OCI-LY7 (cell line): ENCODE measurements around the gene CNKSR3. TPM values are rescaled to one million over a fixed set of nuclear protein-coding genes. Genes with fewer than 3 reads are reported as not detected.

Source experiments
- BruUV-seq: library from RNA; stranded (reverse); fragments of 400-500 nt; replicated peaks from 2 replicates; lab custom pipeline; 2021; lab: Mats Ljungman, UMichigan
- CTCF ChIA-PET: fragments of 300-600 bp; sonication (Branson Sonifier 250); formaldehyde crosslinking; loops from one replicate; lab custom pipeline; 2022; ENCODE audit warnings: antibody characterized with exemption; ENCODE audit not compliant: unreplicated experiment; lab: Charles Lee
- POLR2A ChIA-PET: fragments of 300-600 bp; sonication (Branson Sonifier 250); formaldehyde crosslinking; loops from one replicate; lab custom pipeline; 2022; ENCODE audit warnings: antibody characterized with exemption; lab: Charles Lee
- DNase-seq: peaks from one replicate; pipeline ENCODE4 v3.0.0-alpha.2; 2015; ENCODE audit warnings: low spot score
- H2AFZ ChIP-seq: fragments of 200-600 bp; sonication (generic), shearing (Covaris generic); 2 replicates; pipeline ENCODE4 v1.6.1; 2014; ENCODE audit warnings: mild to moderate bottlenecking, antibody characterized with exemption, low read length, moderate library complexity
- H3K27ac ChIP-seq: fragments of 200-600 bp; sonication (generic); 2 replicates; pipeline ENCODE4 v1.5.1; 2014; ENCODE audit warnings: mixed run types, low read depth, mild to moderate bottlenecking, moderate library complexity, low read length, inconsistent platforms; ENCODE audit not compliant: poor library complexity, severe bottlenecking
- H3K36me3 ChIP-seq: fragments of 200-600 bp; sonication (generic); 2 replicates; pipeline ENCODE4 v1.6.1; 2014; ENCODE audit warnings: mild to moderate bottlenecking, antibody characterized with exemption, low read length, moderate library complexity, mixed read lengths; ENCODE audit not compliant: insufficient read depth
- H3K4me1 ChIP-seq: fragments of 200-600 bp; sonication (generic); 2 replicates; pipeline ENCODE4 v1.5.1; 2014; ENCODE audit warnings: mild to moderate bottlenecking, low read length; ENCODE audit not compliant: insufficient read depth, poor library complexity, severe bottlenecking
- H3K4me2 ChIP-seq: fragments of 200-600 bp; sonication (generic); 2 replicates; pipeline ENCODE4 v1.6.1; 2014; ENCODE audit warnings: mild to moderate bottlenecking, low read length
- H3K4me3 ChIP-seq: fragments of 200-600 bp; sonication (generic); 2 replicates; pipeline ENCODE4 v1.5.1; 2014; ENCODE audit warnings: mild to moderate bottlenecking, low read depth, low read length; ENCODE audit not compliant: poor library complexity, severe bottlenecking
- H3K79me2 ChIP-seq: fragments of 200-600 bp; sonication (generic); 2 replicates; pipeline ENCODE4 v1.6.1; 2016; ENCODE audit warnings: low read depth, mild to moderate bottlenecking, low read length, moderate library complexity, mixed read lengths; ENCODE audit not compliant: insufficient read depth
- H3K9me2 ChIP-seq: fragments of 200-600 bp; sonication (generic); 2 replicates; pipeline ENCODE4 v1.6.1; 2016; ENCODE audit warnings: mild to moderate bottlenecking, low read length, mixed read lengths; ENCODE audit not compliant: insufficient read depth
- H3K9me3 ChIP-seq: fragments of 200-600 bp; sonication (generic); 2 replicates; pipeline ENCODE4 v1.6.1; 2014; ENCODE audit warnings: mild to moderate bottlenecking, mixed run types, low read length, mixed read lengths
- H4K20me1 ChIP-seq: fragments of 200-600 bp; sonication (generic); 2 replicates; pipeline ENCODE4 v1.6.1; 2014; ENCODE audit warnings: mild to moderate bottlenecking, antibody characterized with exemption, low read length, moderate library complexity, mixed read lengths; ENCODE audit not compliant: insufficient read depth
- EZH2phosphoT487 ChIP-seq: fragments of 200-600 bp; sonication (generic); IDR thresholded peaks from 2 replicates; pipeline ENCODE4 v1.6.1; 2018; ENCODE audit warnings: low read depth, borderline replicate concordance, mild to moderate bottlenecking, mixed run types, antibody characterized with exemption, low read length, moderate library complexity, mixed read lengths
- intact Hi-C: fragments of 100-400 bp; cut with micrococcal nuclease; formaldehyde crosslinking; loops from one replicate; pipeline ENCODE4 v1.10.0; 2022; ENCODE audit not compliant: unreplicated experiment
- total RNA-seq, 2 experiments: library from RNA; depleted of rRNA in 1 of 2; stranded (reverse); fragments of >200 nt in 1 of 2; shearing (Covaris generic) in 1 of 2; gene quantifications; 2 replicates each; pipeline ENCODE4 v1.2.3, GENCODE V29; 2014 to 2022
- TF ChIP-seq, protein P1 (sequence below): fragments of 200-600 bp; sonication (generic); conservative IDR thresholded peaks from 2 replicates; pipeline ENCODE4 v1.5.1; 2014; ENCODE audit warnings: mild to moderate bottlenecking, antibody characterized with exemption, low read length, moderate library complexity, mixed read lengths

The CNKSR3 gene
- total RNA-seq, 2 experiments from 2014 or later, result not detected

- no peak overlapping the region for H3K27ac ChIP-seq
- no peak for TF ChIP-seq EZH2phosphoT487
- TF ChIP-seq, protein P1, sequence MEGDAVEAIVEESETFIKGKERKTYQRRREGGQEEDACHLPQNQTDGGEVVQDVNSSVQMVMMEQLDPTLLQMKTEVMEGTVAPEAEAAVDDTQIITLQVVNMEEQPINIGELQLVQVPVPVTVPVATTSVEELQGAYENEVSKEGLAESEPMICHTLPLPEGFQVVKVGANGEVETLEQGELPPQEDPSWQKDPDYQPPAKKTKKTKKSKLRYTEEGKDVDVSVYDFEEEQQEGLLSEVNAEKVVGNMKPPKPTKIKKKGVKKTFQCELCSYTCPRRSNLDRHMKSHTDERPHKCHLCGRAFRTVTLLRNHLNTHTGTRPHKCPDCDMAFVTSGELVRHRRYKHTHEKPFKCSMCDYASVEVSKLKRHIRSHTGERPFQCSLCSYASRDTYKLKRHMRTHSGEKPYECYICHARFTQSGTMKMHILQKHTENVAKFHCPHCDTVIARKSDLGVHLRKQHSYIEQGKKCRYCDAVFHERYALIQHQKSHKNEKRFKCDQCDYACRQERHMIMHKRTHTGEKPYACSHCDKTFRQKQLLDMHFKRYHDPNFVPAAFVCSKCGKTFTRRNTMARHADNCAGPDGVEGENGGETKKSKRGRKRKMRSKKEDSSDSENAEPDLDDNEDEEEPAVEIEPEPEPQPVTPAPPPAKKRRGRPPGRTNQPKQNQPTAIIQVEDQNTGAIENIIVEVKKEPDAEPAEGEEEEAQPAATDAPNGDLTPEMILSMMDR, result no peak
- H3K4me2 ChIP-seq, result no peak overlapping the region
- no peaks in the 10 kb centered on the region for H3K79me2 ChIP-seq
- no peaks in the 10 kb centered on the region for H3K9me3 ChIP-seq
- ChIA-PET CTCF (no interaction called here), POLR2A (no interaction called here)
- intact Hi-C loops, result no loop called here
- DNase-seq, result no peak
- no TSS peak for BruUV-seq
- H3K4me3 ChIP-seq, result no peak overlapping the region
- H3K36me3 ChIP-seq, result no peaks in the 10 kb centered on the region
- H3K9me2 ChIP-seq, result no peaks in the 10 kb centered on the region
- no peak overlapping the region for H2AFZ ChIP-seq
- no peaks in the 10 kb centered on the region for H3K4me1 ChIP-seq
- no peaks in the 10 kb centered on the region for H4K20me1 ChIP-seq
These were observed 142.4 kb downstream of the CNKSR3 start for GRCh38 chr6:154367839-154368695.

DNA sequence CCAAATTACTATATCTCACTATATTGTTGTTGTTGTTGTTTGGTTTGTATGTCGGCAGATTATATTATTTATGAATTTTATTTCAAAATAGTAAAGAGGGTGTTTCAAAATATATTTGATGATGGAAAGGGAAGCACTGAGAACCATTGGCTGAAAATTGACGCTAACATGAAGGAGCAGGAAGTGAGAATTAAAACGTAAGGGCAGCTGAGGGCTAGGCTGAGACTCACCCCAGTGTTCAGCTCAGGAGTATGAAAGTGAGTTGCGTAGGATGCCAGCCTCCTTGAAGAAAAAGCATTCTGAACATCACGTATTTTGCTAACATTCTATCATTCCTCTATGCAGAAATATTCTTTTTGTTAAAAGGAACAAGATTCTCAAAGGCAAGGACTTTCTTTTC, 143.1 kb downstream of the CNKSR3 start:
- Histone ChIP-seq H3K4me1 (no peaks in the 10 kb centered on the region), H3K4me3 (no peak overlapping the region), H3K9me2 (no peaks in the 10 kb centered on the region), H3K27ac (no peak overlapping the region), H3K9me3 (no peaks in the 10 kb centered on the region), H3K4me2 (no peak overlapping the region), H3K79me2 (no peaks in the 10 kb centered on the region), H3K36me3 (no peaks in the 10 kb centered on the region), H4K20me1 (no peaks in the 10 kb centered on the region), H2AFZ (no peak overlapping the region)
- intact Hi-C loops, result no loop called here
- CTCF ChIA-PET, result no interaction called here
- POLR2A ChIA-PET, result no interaction called here
- no peak for DNase-seq
- TF ChIP-seq, protein P1, result no peak
- no peak for TF ChIP-seq EZH2phosphoT487
- no TSS peak for BruUV-seq

DNA sequence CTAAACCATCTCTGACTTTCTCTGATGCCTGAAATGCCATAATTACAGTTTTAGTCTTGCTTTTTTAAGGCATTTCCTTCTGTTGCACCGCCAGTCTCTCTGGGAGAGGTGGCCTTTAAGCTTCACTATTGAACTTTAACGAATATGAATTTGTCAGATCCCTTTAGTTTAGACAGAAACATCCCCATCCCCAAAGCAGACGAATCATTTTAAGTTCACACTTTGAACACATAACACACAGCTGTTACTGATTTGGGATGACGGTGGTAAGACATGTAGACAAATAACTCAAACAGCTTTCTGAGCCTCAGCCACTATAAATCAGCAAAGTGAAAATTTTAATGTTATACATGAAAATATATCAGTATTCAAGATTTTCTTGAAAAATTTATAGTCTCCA, 146.7 kb downstream of the CNKSR3 start:
- CTCF ChIA-PET, result no interaction called here
- POLR2A ChIA-PET, result no interaction called here
- no peak overlapping the region for H2AFZ ChIP-seq
- no peak overlapping the region for H3K4me2 ChIP-seq
- H3K4me3 ChIP-seq, result no peak overlapping the region
- intact Hi-C loops, result no loop called here
- H3K9me2 ChIP-seq, result no peaks in the 10 kb centered on the region
- no peaks in the 10 kb centered on the region for H4K20me1 ChIP-seq
- BruUV-seq, result no TSS peak
- no peak overlapping the region for H3K27ac ChIP-seq
- H3K4me1 ChIP-seq, result no peaks in the 10 kb centered on the region
- DNase-seq, result no peak
- no peaks in the 10 kb centered on the region for H3K79me2 ChIP-seq
- H3K36me3 ChIP-seq, result no peaks in the 10 kb centered on the region
- H3K9me3 ChIP-seq, result no peaks in the 10 kb centered on the region
- TF ChIP-seq EZH2phosphoT487, result no peak
- TF ChIP-seq, protein P1, result no peak
